Stimulated activated CD8-positive, alpha-beta memory T cell treated with anti-CD3 and anti-CD28 coated beads, Interleukin-4, amount 100 ng/mL, for 24 hours (primary cell): Measurements from ENCODE around the gene ZFAND6.
"Not testable (repeated sequence)": the region's sequence is repeated elsewhere in the genome, so short reads cannot be mapped to it uniquely, and the experiment has no call there.

Experiments
- DNase-seq: peaks from one replicate; pipeline ENCODE4 v3.0.0-alpha.2; 2020; ENCODE audit warnings: low read depth

ZFAND6 gene

DNA sequence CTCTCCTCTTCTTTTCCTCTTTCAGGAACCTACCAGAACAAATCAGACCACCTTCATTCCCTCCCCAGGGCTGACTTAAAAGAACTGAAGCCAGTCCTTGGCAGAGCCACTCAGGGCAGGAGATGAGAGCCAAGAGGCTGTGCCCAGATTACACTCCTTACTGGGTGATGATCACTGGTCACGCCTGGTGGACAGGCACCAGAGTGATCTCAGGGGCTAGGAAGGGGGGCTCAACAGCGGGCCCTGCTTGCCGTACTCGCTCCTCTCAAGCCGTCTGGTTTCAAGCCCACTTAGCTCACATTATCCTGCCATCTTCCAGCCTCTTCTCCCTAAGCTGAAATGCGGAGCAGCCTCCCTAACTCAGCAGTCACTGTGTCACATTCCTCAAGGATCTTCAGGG lies 91.7 kb downstream of the ZFAND6 start:
- DNase-seq, result no peak

- DNase-seq, result no peak
These were observed 92.1 kb downstream of the ZFAND6 start for GRCh38 chr15:80151576-80151975.

DNA sequence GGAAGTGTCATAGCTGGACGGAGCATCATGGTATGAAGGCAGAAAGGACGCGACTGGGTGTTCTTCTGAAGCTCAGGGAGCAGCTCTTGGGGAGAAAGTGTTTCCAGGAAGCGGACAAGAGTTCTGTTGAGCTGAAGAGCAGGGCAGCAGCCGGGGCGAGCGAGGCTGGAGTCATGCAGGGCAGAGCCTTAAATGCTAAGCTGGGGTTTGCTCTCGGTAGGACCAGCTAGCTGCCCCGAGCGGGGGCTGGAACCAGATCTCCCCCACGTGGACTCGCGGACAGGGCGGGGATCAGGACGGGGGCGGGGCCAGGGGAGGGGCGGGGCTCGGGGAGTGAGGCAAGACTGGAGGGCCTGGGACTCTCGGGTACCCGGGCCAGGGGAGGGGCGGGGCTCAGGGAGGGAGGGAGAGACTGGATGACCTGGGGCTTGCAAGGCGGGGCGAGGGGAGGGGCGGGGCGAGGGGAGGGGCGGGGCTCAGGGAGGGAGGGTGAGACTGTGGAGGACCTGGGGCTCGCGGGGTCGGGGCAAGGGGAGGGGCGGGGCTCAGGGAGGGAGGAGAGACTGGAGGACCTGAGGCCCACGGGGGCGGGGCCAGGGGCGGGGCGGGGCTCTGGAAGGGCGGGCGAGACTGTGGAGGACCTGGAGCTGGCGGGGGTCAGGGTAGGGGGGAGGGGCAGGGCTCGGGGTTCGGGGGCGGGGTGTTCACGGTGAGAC lies 92.9 kb downstream of the ZFAND6 start:
- peak; percentile 87 for DNase-seq

- DNase-seq, result no peak
These were observed 93.7 kb downstream of the ZFAND6 start, which contains the start of gene FAH for GRCh38 chr15:80152896-80153876. TSS of gene FAH (plus strand) at chr15:80152999. CDS start at chr15:80153055, 56 bp downstream.

DNA sequence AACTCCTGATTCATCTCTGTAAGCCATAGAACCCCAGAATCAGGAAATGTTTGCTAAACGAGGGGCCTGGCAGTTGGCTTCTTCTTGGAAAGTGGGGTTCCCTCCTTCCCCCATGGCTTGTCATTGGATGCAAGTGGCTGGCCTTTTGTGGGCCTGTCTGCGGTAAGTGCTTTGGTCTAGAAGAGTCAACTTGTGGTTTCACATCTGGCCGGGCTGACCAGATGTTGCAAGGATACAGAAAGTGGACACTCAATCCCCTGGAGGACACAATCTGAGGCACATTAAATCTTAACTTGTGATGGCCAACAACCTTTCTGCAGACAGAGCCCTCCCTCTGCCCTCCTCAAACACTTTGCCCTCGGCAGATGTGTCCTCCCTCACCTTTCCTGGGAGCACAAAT lies 94.4 kb downstream of the ZFAND6 start:
- DNase-seq, result no peak

GRCh38 chr15:80154336-80154735 lies 94.9 kb downstream of the ZFAND6 start:
- no peak for DNase-seq

DNA sequence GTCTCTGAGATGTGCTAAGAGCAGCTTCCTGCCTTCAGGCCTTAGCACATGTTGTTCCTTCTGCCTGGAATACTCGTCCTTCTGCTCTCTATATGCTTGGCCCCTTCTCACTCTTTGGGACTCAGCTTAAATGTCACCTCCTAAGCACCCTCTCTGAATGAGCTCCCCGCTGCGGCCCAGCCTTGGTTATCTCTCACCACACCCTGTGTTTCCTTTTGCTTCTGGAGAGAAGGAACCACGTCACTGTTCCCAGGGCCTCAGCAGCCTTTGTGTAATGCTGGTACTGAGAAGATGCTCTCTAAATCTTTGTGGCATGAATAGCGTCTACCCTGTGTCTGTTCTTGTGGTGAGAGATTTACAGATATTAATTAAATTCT lies 95.5 kb downstream of the ZFAND6 start:
- no peak for DNase-seq

DNA sequence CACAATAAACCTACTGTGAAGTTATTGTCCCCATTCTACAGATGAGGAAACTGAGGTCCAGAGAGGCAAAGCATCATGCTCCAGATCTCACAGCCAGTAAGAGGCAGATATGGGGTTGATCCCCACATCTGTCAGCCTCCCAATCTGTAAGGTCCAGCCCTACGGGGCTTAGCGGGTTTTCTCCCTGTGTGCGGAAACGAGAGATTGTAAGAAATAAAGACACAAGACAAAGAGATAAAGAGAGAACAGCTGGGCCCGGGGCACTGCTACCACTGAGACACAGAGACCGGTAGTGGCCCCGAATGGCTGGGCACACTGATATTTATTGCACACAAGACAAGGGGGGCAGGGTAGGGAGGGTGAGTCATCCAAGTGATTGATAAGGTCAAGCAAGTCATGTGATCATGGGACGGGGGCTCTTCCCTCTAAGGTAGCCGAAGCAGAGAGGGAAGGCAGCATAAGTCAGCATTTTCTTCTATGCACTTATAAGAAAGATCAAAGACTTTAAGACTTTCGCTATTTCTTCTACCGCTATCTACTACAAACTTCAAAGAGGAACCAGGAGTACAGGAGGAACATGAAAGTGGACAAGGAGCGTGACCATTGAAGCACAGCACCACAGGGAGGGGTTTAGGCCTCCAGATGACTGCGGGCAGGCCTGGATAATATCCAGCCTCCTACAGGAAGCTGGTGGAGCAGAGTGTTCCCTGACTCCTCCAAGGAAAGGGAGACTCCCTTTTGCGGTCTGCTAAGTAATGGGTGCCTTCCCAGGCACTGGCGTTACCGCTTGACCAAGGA lies 96.1 kb downstream of the ZFAND6 start:
- not testable (repeated sequence) for DNase-seq

DNA sequence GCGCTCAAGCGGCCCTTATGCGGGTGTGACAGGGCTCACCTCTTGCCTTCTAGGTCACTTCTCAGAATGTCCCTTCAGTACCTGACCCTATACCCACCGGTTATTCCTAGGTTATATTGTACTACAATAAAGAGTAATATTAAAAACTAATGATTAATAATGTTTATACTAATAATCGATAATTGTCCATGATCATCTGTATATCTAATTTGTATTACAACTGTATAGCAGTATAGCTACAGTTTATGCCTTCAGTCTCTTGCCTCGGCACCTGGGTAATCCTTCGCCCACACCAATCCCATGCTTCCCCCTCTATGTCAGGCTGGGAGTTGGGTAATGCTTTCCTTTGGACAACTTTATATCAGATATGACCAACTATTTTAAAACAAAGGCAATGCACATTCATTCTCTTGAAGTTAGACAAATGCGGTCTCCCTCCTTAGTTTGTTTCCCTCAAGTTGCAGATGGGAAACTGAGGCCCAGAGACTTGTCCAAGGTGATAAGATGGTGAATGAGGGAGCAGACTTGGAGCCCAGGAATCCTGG lies 96.8 kb downstream of the ZFAND6 start:
- DNase-seq, result no peak

GRCh38 chr15:80157215-80157614 lies 97.7 kb downstream of the ZFAND6 start:
- DNase-seq, result no peak

DNA sequence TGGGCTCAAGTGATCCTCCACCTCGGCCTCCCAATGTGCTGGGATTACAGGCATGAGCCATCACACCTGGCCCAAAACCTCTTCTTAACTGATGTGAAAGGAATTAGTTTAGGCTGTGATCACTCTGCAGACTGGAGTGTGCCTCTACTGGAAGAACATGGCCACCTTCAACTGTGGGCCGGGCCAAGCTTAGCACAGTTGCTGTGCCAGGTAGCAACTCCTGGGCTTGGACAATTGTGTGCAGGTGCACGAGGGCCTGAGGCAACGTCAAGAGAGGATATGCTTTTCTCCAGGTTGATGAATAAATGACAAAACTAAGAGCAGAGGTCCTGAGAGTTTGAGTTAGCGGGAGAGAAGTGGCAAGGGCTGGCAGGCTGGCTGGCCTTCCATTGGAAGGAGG lies 99.8 kb downstream of the ZFAND6 start:
- no peak for DNase-seq

- DNase-seq, result no peak
These were observed 100.5 kb downstream of the ZFAND6 start for GRCh38 chr15:80159811-80160569.

DNA sequence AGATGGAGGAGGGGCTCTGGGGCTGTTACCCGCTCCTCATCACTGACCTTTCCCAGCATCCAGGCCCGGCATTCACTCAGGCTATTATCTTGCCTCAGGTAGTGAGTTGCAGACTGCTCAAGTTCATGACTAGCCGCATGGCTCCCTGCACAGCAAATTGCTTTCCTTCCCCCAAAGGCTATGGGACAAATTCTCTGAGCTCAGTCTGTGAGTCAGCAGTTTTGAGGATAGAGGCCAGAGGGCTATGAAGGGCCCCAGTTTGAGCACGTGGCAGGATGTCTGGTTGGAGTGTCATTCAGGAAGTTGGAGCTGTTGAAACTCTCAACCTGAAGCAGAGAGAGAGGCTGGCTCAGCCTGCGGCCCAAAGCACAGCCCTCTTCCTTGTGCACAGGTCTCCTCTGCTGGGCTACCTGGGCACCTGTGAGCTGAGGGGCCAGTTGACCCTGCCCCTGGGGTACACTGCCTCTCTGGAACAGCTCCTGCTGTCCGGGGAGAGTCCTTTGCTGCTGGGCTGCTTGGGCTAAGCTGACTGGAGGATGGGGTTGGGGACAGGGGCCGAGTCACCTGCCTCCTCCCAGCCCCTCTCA lies 101.2 kb downstream of the ZFAND6 start:
- DNase-seq, result no peak

GRCh38 chr15:80161468-80162016 lies 102.1 kb downstream of the ZFAND6 start:
- DNase-seq, result no peak

DNA sequence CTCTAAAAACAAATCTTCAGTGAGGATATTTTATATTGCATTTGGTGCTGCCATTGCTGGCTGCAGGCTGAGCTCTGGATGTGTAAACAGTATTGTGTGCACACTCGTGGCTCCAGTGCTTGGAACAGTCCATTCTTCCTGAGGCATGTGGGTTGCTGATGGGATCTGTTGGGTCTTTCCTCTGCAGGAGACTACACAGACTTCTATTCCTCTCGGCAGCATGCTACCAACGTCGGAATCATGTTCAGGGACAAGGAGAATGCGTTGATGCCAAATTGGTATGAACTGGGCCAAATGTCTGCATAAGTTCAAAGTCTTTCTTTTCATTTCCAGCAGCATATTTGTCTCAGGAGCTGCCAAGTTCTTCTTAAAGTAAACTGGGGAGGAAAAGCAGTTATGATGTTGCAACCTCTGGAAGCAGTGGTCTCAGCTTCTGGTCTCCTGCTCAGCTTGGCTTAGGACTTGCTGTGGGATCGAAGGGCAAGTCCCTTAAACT lies 102.6 kb downstream of the ZFAND6 start:
- no peak for DNase-seq

DNA sequence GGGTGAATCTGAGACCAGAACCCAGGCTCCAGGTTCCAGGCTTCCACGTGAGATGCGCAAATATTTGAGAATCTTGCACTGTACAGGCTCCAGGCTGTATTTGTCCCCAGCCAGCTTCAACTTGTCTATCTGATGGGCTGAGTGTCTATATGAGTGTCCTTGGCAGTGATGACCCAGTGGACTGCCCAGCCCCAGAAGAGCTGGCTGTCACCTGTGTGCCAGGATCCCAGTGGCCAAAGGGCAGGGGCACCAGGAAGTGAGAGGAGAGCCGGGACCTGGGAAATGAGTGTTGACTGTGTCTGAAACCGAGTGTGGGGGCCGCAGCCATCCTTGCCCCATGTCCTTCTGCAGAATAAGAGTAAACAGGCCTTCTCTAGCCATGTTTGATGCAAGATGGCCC lies 103.7 kb downstream of the ZFAND6 start:
- DNase-seq, result no peak

- DNase-seq, result no peak
These were observed 104.4 kb downstream of the ZFAND6 start for GRCh38 chr15:80163897-80164296.

DNA sequence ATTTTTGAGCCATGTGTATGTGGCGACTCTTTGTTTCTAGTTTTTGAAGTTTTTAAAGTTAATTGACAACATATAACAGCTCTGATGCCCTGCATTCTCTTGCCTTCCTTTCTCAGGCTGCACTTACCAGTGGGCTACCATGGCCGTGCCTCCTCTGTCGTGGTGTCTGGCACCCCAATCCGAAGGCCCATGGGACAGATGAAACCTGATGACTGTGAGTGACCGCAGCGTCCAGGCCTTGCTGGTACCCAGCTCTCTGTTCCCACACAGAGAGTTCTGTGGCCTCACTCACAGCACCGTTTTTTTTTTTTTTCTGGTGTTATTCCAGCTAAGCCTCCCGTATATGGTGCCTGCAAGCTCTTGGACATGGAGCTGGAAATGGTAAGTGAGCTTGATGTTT lies 108.5 kb downstream of the ZFAND6 start:
- no peak for DNase-seq

- DNase-seq, result no peak
These were observed 108.9 kb downstream of the ZFAND6 start for GRCh38 chr15:80168421-80168820.

DNA sequence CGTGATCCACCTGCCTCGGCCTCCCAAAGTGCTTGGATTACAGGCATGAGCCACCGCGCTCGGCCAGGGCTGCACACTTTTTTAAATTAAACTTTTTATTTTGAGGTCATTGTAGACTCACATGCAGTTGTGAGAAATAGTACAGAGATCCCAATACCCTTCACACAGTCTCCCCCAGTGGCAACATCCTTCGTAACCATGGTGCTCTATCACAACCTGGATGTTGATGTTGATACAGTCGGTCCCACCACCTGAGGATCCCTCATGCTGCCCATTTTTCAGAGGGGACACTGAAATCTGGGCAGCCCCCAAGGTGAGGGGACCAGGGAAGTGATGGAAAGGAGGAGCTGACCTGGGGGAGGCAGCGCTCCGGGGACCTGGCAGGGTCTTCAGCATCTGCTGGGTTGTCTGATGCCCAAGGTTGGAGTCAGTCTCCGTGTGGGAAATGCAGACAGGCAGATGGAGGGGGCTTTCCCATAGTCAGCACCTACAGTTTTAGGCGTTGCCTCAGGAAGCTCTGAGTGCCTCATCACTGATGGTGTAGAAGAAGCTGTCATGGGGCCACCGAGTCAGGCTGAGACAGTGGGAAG lies 110.4 kb downstream of the ZFAND6 start:
- DNase-seq, result no peak
